H9 (cell line): ENCODE results near the gene SAMHD1. TPM values are rescaled to one million over a fixed set of nuclear protein-coding genes. Genes with fewer than 3 reads are reported as not detected.

ENCODE experiments used
- DNase-seq: peaks from one replicate; pipeline ENCODE4 v3.0.0-alpha.2; 2017
- H2AFZ ChIP-seq: one replicate; pipeline ENCODE4 v1.6.1; 2013; ENCODE audit warnings: mild to moderate bottlenecking, low read length, control low read depth, moderate library complexity
- H2AK5ac ChIP-seq: 2 replicates; pipeline ENCODE4 v1.6.1; 2013; ENCODE audit warnings: low read length, control low read depth, mixed read lengths; ENCODE audit not compliant: insufficient read length
- H2BK120ac ChIP-seq: one replicate; pipeline ENCODE4 v1.6.1; 2013; ENCODE audit warnings: low read depth, mild to moderate bottlenecking, low read length, control low read depth, inconsistent platforms; ENCODE audit not compliant: poor library complexity, severe bottlenecking
- H2BK12ac ChIP-seq: 2 replicates; pipeline ENCODE4 v1.6.1; 2013; ENCODE audit warnings: low read length, control low read depth, mixed read lengths, low read depth; ENCODE audit not compliant: insufficient read length
- H2BK15ac ChIP-seq: 2 replicates; pipeline ENCODE4 v1.6.1; 2013; ENCODE audit warnings: low read depth, low read length, control low read depth
- H2BK20ac ChIP-seq: one replicate; pipeline ENCODE4 v1.6.1; 2013; ENCODE audit warnings: low read depth, mild to moderate bottlenecking, low read length, control low read depth, inconsistent platforms; ENCODE audit not compliant: poor library complexity, severe bottlenecking
- H2BK5ac ChIP-seq: 2 replicates; pipeline ENCODE4 v1.6.1; 2013; ENCODE audit warnings: low read length, control low read depth, mixed read lengths; ENCODE audit not compliant: insufficient read length
- H3K14ac ChIP-seq: 2 replicates; pipeline ENCODE4 v1.6.1; 2013; ENCODE audit warnings: low read length, control low read depth; ENCODE audit not compliant: insufficient read depth
- H3K18ac ChIP-seq: 2 replicates; pipeline ENCODE4 v1.6.1; 2013; ENCODE audit warnings: low read depth, mild to moderate bottlenecking, mixed read lengths, low read length, control low read depth; ENCODE audit not compliant: insufficient read length
- H3K23ac ChIP-seq: 2 replicates; pipeline ENCODE4 v1.6.1; 2013; ENCODE audit warnings: low read length, control low read depth, mixed read lengths, low read depth; ENCODE audit not compliant: insufficient read length
- H3K23me2 ChIP-seq: 2 replicates; pipeline ENCODE4 v1.6.1; 2013; ENCODE audit warnings: low read depth, mild to moderate bottlenecking, mixed read lengths, low read length, control low read depth; ENCODE audit not compliant: insufficient read length, poor library complexity, severe bottlenecking
- H3K27ac ChIP-seq: 2 replicates; pipeline ENCODE4 v1.5.1; 2013; ENCODE audit warnings: low read length, control low read depth, mixed read lengths, low read depth; ENCODE audit not compliant: insufficient read length
- H3K27me3 ChIP-seq: 2 replicates; pipeline ENCODE4 v1.6.1; 2013; ENCODE audit warnings: low read length, control low read depth, inconsistent platforms; ENCODE audit not compliant: insufficient read depth
- H3K4ac ChIP-seq: 2 replicates; pipeline ENCODE4 v1.6.1; 2013; ENCODE audit warnings: low read depth, mild to moderate bottlenecking, control low read depth, inconsistent platforms, low read length, moderate library complexity
- H3K4me1 ChIP-seq: 2 replicates; pipeline ENCODE4 v1.6.1; 2013; ENCODE audit warnings: low read length, control low read depth, inconsistent platforms; ENCODE audit not compliant: insufficient read depth
- H3K4me2 ChIP-seq: 2 replicates; pipeline ENCODE4 v1.6.1; 2013; ENCODE audit warnings: low read length, control low read depth, mixed read lengths; ENCODE audit not compliant: insufficient read length, insufficient read depth
- H3K56ac ChIP-seq: 2 replicates; pipeline ENCODE4 v1.6.1; 2013; ENCODE audit warnings: low read depth, mild to moderate bottlenecking, mixed read lengths, low read length, control low read depth; ENCODE audit not compliant: insufficient read length
- H3K79me1 ChIP-seq: 2 replicates; pipeline ENCODE4 v1.6.1; 2013; ENCODE audit warnings: low read depth, mild to moderate bottlenecking, moderate library complexity, low read length, control low read depth, inconsistent platforms; ENCODE audit not compliant: insufficient read depth, poor library complexity, severe bottlenecking
- H3K79me2 ChIP-seq: 2 replicates; pipeline ENCODE4 v1.6.1; 2013; ENCODE audit warnings: low read length, control low read depth, inconsistent platforms; ENCODE audit not compliant: insufficient read depth
- H3K9ac ChIP-seq: 2 replicates; pipeline ENCODE4 v1.6.1; 2013; ENCODE audit warnings: low read length, control low read depth, mixed read lengths; ENCODE audit not compliant: insufficient read length; ENCODE audit errors: extremely low read depth
- H3K9me3 ChIP-seq: one replicate; pipeline ENCODE4 v1.6.1; 2013; ENCODE audit warnings: low read depth, low read length, inconsistent platforms; ENCODE audit not compliant: control insufficient read depth
- H3T11ph ChIP-seq: one replicate; pipeline ENCODE4 v1.6.1; 2013; ENCODE audit warnings: mild to moderate bottlenecking, low read length, control low read depth, inconsistent platforms
- H4K20me1 ChIP-seq: one replicate; pipeline ENCODE4 v1.6.1; 2013; ENCODE audit not compliant: control insufficient read depth, insufficient read length, insufficient read depth
- H4K5ac ChIP-seq: 2 replicates; pipeline ENCODE4 v1.6.1; 2013; ENCODE audit warnings: low read depth, mild to moderate bottlenecking, mixed read lengths, low read length, control low read depth; ENCODE audit not compliant: insufficient read length
- H4K8ac ChIP-seq: replicated peaks from 2 replicates; pipeline ENCODE4 v1.6.1; 2013; ENCODE audit warnings: low read length, control low read depth, mixed read lengths, low read depth; ENCODE audit not compliant: insufficient read length
- H4K91ac ChIP-seq: 2 replicates; pipeline ENCODE4 v1.6.1; 2013; ENCODE audit warnings: low read depth, mild to moderate bottlenecking, moderate library complexity, mixed read lengths, low read length, control low read depth; ENCODE audit not compliant: insufficient read length
- H3K27ac Mint-ChIP-seq, 3 experiments: 2 replicates in 2 of 3; 3 replicates in 1 of 3; pipeline ENCODE4 v1.8.0; 2020 to 2021; ENCODE audit warnings: mixed read lengths in 3 of 3, mild to moderate bottlenecking in 1 of 3, moderate library complexity in 1 of 3
- H3K27me3 Mint-ChIP-seq: 2 replicates; pipeline ENCODE4 v1.8.0; 2021; ENCODE audit warnings: low read depth, mild to moderate bottlenecking, moderate library complexity, mixed read lengths
- H3K36me3 Mint-ChIP-seq, 3 experiments: 2 replicates in 2 of 3; 3 replicates in 1 of 3; pipeline ENCODE4 v1.8.0; 2020 to 2021; ENCODE audit warnings: low read depth in 3 of 3, mixed read lengths in 3 of 3; ENCODE audit not compliant: insufficient read depth in 1 of 3
- H3K4me1 Mint-ChIP-seq, 2 experiments: 2 replicates each; pipeline ENCODE4 v1.8.0; 2020; ENCODE audit warnings: mixed read lengths in 2 of 2
- H3K4me3 Mint-ChIP-seq, 2 experiments: 2 replicates in 1 of 2; 3 replicates in 1 of 2; pipeline ENCODE4 v1.8.0; 2020 to 2021; ENCODE audit warnings: mild to moderate bottlenecking in 2 of 2, mixed read lengths in 2 of 2, moderate library complexity in 1 of 2
- H3K9me3 Mint-ChIP-seq, 2 experiments: 2 replicates in 1 of 2; 3 replicates in 1 of 2; pipeline ENCODE4 v1.8.0; 2020; ENCODE audit warnings: mild to moderate bottlenecking in 2 of 2, mixed read lengths in 2 of 2, moderate library complexity in 1 of 2
- CTCF ChIP-seq: fragments of 200-600 bp; sonication (generic); conservative IDR thresholded peaks from 3 replicates; pipeline ENCODE4 v1.8.0; 2021; ENCODE audit warnings: antibody characterized with exemption, mild to moderate bottlenecking
- WGBS: extraction: QIAGEN DNeasy Blood & Tissue Kit; methylation state at CpG from one replicate; pipeline ENCODE4 v1.1.7; 2013; ENCODE audit warnings: missing lambda C conversion rate, low lambda C conversion rate, mixed read lengths; ENCODE audit not compliant: insufficient read length; ENCODE audit errors: extremely low coverage; 5-methylcytosine and 5-hydroxymethylcytosine counted together
- total RNA-seq: library from RNA; stranded (reverse); gene quantifications from 2 replicates; pipeline ENCODE4 v1.2.1, GENCODE V29; 2021

Gene SAMHD1
- total RNA-seq, 1 experiment from 2014 or later = 53.1 TPM

DNA sequence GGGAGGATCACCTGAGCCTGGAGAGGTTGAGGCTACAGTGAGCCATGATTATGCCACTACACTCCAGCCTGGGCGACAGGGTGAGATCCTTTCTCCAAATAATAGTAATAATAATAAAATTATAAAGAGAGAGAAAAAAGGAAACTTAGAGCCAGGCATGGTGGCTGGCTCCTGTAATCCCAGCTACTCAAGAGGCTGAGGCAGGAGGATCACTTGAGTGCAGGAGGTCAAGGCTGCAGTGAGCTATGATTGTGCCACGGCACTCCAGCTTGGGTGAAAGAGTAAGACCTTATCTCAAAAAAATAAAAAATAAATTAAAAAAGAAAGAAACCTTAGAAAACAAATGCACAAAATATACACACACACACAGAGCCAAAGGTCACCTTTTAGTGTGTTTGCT, 5.2 kb upstream of the SAMHD1 start:
- no peak overlapping the region for H3K56ac ChIP-seq
- H4K5ac ChIP-seq = no peak overlapping the region
- H2BK15ac ChIP-seq = no peak overlapping the region
- WGBS = no CpG with 5 or more reads among the region's 2 CpGs
- no peak overlapping the region for H2BK5ac ChIP-seq
- H2BK120ac ChIP-seq = no peak overlapping the region
- no peak overlapping the region for H2AK5ac ChIP-seq
- DNase-seq = no peak
- Mint-ChIP-seq H3K4me1 (peaks cover 8 to 9% of the 10 kb centered on the region in 2 experiments; a peak in 3 of 4 replicates), H3K4me3 (no peak overlapping the region), H3K27me3 (no peaks in the 10 kb centered on the region), H3K36me3 (peaks cover 0 to 2% (median 2%) of the 10 kb centered on the region in 3 experiments; a peak in 2 of 7 replicates), H3K9me3 (peaks cover 2 to 10% of the 10 kb centered on the region in 2 experiments; a peak in 4 of 5 replicates), H3K27ac (no peak overlapping the region)
- H3K79me2 ChIP-seq = no peaks in the 10 kb centered on the region
- no peak overlapping the region for H4K8ac ChIP-seq
- H4K91ac ChIP-seq = no peak overlapping the region
- no peaks in the 10 kb centered on the region for H4K20me1 ChIP-seq
- H2AFZ ChIP-seq = no peak overlapping the region
- H2BK20ac ChIP-seq = no peak overlapping the region
- no peak overlapping the region for H3K18ac ChIP-seq
- H3K23me2 ChIP-seq = peaks cover 4% of the 10 kb centered on the region
- no peak overlapping the region for H2BK12ac ChIP-seq
- H3K27ac ChIP-seq = no peak overlapping the region
- H3K27me3 ChIP-seq = no peaks in the 10 kb centered on the region
- no peak for TF ChIP-seq CTCF
- H3K23ac ChIP-seq = no peak overlapping the region
- H3T11ph ChIP-seq = no peak overlapping the region
- H3K4me2 ChIP-seq = no peak overlapping the region
- no peaks in the 10 kb centered on the region for H3K9me3 ChIP-seq
- no peak overlapping the region for H3K9ac ChIP-seq
- H3K4ac ChIP-seq = no peak overlapping the region
- H3K79me1 ChIP-seq = no peaks in the 10 kb centered on the region
- H3K14ac ChIP-seq = no peak overlapping the region
- H3K4me1 ChIP-seq = no peaks in the 10 kb centered on the region; the same call in 1 of the 2 replicates
